ENCODE measurements around the gene ZNF222. TPM values are rescaled to one million over a fixed set of nuclear protein-coding genes. Genes with fewer than 3 reads are reported as not detected.

The ZNF222 gene
- total and polyA plus RNA-seq, 2 of the 8 experiments (the other 6 are each of a cell fraction or from before 2014, with no cell fraction given): 1.7 to 3.4 TPM

DNA sequence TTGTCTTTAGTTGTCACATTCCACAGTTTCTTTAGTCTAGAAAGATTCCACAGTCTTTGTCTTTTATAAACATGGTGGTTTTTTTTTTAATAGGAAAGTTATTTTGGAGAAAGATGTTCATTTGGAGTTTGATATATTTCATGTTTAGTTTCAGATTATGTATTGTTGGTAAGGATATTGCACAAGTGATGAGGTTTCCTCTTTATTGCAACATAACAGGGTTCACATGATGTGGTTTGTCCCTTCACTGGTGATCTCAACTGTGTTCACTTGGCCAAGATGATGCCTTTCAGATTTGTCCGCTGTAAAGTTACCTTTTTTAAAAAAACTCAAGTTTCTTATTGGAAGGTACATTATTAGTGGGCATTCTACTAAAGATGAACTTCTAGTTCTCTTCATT lies 19.2 kb upstream of the ZNF222 start:
- CTCF ChIA-PET (ENCODE audit: partially characterized antibody): no interaction called here
- peaks cover 2 to 32% (median 22%) of the 10 kb centered on the region in 4 experiments; a peak in 6 of 8 replicates for H3K36me3 ChIP-seq (ENCODE audit: control insufficient read depth in 2 of 4, insufficient read depth in 4 of 4, low read length in 3 of 4)
- FAIRE-seq (no peak), DNase-seq (ENCODE audit: low read depth in 1 of 2, low spot score in 2 of 2) (no peak)
- H3K4me3 ChIP-seq (ENCODE audit: extremely low read depth in 1 of 4, insufficient read depth in 2 of 4, low read depth in 3 of 4, low read length in 4 of 4): no peak overlapping the region
- peaks cover 0 to 3% (median 0%) of the 10 kb centered on the region in 4 experiments; a peak in 2 of 7 replicates for H3K4me1 ChIP-seq (replicated peaks in 1 of 4; ENCODE audit: control insufficient read depth in 3 of 4, insufficient read depth in 4 of 4, low read length in 3 of 4)
- H3K23me2 ChIP-seq (ENCODE audit: low read depth, low read length): peaks cover 9% of the 10 kb centered on the region
- no peak overlapping the region for H3K4ac ChIP-seq (replicated peaks; ENCODE audit: insufficient read length, low read depth, low read length)
- H2BK5ac ChIP-seq (ENCODE audit: low read depth, low read length): no peak overlapping the region
- no peak overlapping the region for H3K18ac ChIP-seq (ENCODE audit: extremely low read depth, low read length)
- no peak overlapping the region for H3K27ac ChIP-seq (ENCODE audit: low read depth, low read length)
- no peaks in the 10 kb centered on the region for H3K79me1 ChIP-seq (ENCODE audit: low read depth, low read length)
- no peak overlapping the region for H4K8ac ChIP-seq (ENCODE audit: extremely low read depth, insufficient read depth, low read length)
- no peak overlapping the region for H2BK15ac ChIP-seq (ENCODE audit: low read length)
- no peak overlapping the region for H4K91ac ChIP-seq (replicated peaks; ENCODE audit: insufficient read length, low read length)
- H4K5ac ChIP-seq (ENCODE audit: insufficient read length, low read depth, low read length): no peak overlapping the region
- H2AK5ac ChIP-seq (ENCODE audit: low read depth, low read length): no peak overlapping the region
- no peak overlapping the region for H2AFZ ChIP-seq (ENCODE audit: low read length)
- H3K4me2 ChIP-seq (ENCODE audit: insufficient read depth in 1 of 2, low read depth in 2 of 2, low read length in 2 of 2): no peak overlapping the region
- H3K79me2 ChIP-seq (ENCODE audit: control insufficient read depth in 1 of 2, insufficient read depth in 2 of 2, low read length in 2 of 2): no peaks in the 10 kb centered on the region
- POLR2A ChIA-PET (ENCODE audit: partially characterized antibody): no interaction called here
- no peak overlapping the region for H3K14ac ChIP-seq (ENCODE audit: insufficient read length)
- no peaks in the 10 kb centered on the region for H3K27me3 ChIP-seq (replicated peaks in 1 of 4; ENCODE audit: control insufficient read depth in 3 of 4, extremely low read depth in 1 of 4, insufficient read depth in 3 of 4, low read length in 3 of 4)
- H3K9ac ChIP-seq (replicated peaks in 1 of 4; ENCODE audit: extremely low read depth in 1 of 4, low read depth in 3 of 4, low read length in 3 of 4): no peak overlapping the region
- WGBS, 2 experiments (ENCODE audit: extremely low coverage in 1 of 2, insufficient coverage in 1 of 2, insufficient read length in 1 of 2, insufficient replicate concordance in 2 of 2, low coverage in 1 of 2, low lambda C conversion rate in 2 of 2, missing lambda C conversion rate in 1 of 2): 85% methylated on average over 1 of the region's 1 CpG; no CpG with 5 or more reads in 1 of the 2 experiments
- no peak overlapping the region for H2BK20ac ChIP-seq (ENCODE audit: low read length)
- H3K23ac ChIP-seq (ENCODE audit: insufficient read length): no peak overlapping the region
- no peak overlapping the region for H3K56ac ChIP-seq (replicated peaks; ENCODE audit: insufficient read length, low read depth, low read length)
- H4K20me1 ChIP-seq (replicated peaks in 1 of 2; ENCODE audit: control insufficient read depth in 1 of 2, insufficient read depth in 2 of 2, low read length in 2 of 2): no peaks in the 10 kb centered on the region
- no peak overlapping the region for H2BK12ac ChIP-seq (ENCODE audit: low read depth, low read length)
- peaks cover 22 to 26% of the 10 kb centered on the region in 2 experiments for H3K9me3 ChIP-seq (ENCODE audit: insufficient read depth in 2 of 2, low read depth in 1 of 2, low read length in 1 of 2)
- no peak overlapping the region for H2BK120ac ChIP-seq (replicated peaks; ENCODE audit: low read depth, low read length)
- TF ChIP-seq HDAC6 (IDR thresholded peaks at IDR 0.05; ENCODE audit: low read depth, low read length): no peak
- no peak for TF ChIP-seq SIX5 (IDR thresholded peaks at IDR 0.05; ENCODE audit: low read depth, low read length)
- no peak for TF ChIP-seq GTF2F1 (IDR thresholded peaks at IDR 0.05; ENCODE audit: borderline replicate concordance, low read depth, low read length)
- no peak for TF ChIP-seq SIRT6 (IDR thresholded peaks at IDR 0.05; ENCODE audit: low read length)
- TF ChIP-seq, protein P1, sequence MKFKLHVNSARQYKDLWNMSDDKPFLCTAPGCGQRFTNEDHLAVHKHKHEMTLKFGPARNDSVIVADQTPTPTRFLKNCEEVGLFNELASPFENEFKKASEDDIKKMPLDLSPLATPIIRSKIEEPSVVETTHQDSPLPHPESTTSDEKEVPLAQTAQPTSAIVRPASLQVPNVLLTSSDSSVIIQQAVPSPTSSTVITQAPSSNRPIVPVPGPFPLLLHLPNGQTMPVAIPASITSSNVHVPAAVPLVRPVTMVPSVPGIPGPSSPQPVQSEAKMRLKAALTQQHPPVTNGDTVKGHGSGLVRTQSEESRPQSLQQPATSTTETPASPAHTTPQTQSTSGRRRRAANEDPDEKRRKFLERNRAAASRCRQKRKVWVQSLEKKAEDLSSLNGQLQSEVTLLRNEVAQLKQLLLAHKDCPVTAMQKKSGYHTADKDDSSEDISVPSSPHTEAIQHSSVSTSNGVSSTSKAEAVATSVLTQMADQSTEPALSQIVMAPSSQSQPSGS (IDR thresholded peaks at IDR 0.05; ENCODE audit: low read length): no peak
- no peak for TF ChIP-seq PHF8 (conservative IDR thresholded peaks at IDR 0.05; ENCODE audit: low read depth, low read length)
- TF ChIP-seq JUN (IDR thresholded peaks at IDR 0.05; ENCODE audit: low read depth, low read length): no peak
- TF ChIP-seq ASH2L (IDR thresholded peaks at IDR 0.05; ENCODE audit: low read length): no peak
- no peak for TF ChIP-seq CHD2 (IDR thresholded peaks at IDR 0.05; ENCODE audit: low read length)
- TF ChIP-seq NRF1 (IDR thresholded peaks at IDR 0.05; ENCODE audit: low read depth, low read length): no peak
- TF ChIP-seq, protein P2, sequence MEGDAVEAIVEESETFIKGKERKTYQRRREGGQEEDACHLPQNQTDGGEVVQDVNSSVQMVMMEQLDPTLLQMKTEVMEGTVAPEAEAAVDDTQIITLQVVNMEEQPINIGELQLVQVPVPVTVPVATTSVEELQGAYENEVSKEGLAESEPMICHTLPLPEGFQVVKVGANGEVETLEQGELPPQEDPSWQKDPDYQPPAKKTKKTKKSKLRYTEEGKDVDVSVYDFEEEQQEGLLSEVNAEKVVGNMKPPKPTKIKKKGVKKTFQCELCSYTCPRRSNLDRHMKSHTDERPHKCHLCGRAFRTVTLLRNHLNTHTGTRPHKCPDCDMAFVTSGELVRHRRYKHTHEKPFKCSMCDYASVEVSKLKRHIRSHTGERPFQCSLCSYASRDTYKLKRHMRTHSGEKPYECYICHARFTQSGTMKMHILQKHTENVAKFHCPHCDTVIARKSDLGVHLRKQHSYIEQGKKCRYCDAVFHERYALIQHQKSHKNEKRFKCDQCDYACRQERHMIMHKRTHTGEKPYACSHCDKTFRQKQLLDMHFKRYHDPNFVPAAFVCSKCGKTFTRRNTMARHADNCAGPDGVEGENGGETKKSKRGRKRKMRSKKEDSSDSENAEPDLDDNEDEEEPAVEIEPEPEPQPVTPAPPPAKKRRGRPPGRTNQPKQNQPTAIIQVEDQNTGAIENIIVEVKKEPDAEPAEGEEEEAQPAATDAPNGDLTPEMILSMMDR (IDR thresholded peaks at IDR 0.05; ENCODE audit: control extremely low read depth in 1 of 3, insufficient read depth in 1 of 3, low read depth in 1 of 3, low read length in 3 of 3): no peak

Measured in H1 (cell line).